Epidermal melanocyte (primary cell): ENCODE measurements around the gene MARCHF10.
"Not testable (repeated sequence)": the region's sequence is repeated elsewhere in the genome, so short reads cannot be mapped to it uniquely, and the experiment has no call there.

Experiments
- DNase-seq: peaks from one replicate; pipeline ENCODE4 v3.0.0; 2011; ENCODE audit warnings: low spot score; ENCODE audit not compliant: insufficient read length

The MARCHF10 gene, protein sequence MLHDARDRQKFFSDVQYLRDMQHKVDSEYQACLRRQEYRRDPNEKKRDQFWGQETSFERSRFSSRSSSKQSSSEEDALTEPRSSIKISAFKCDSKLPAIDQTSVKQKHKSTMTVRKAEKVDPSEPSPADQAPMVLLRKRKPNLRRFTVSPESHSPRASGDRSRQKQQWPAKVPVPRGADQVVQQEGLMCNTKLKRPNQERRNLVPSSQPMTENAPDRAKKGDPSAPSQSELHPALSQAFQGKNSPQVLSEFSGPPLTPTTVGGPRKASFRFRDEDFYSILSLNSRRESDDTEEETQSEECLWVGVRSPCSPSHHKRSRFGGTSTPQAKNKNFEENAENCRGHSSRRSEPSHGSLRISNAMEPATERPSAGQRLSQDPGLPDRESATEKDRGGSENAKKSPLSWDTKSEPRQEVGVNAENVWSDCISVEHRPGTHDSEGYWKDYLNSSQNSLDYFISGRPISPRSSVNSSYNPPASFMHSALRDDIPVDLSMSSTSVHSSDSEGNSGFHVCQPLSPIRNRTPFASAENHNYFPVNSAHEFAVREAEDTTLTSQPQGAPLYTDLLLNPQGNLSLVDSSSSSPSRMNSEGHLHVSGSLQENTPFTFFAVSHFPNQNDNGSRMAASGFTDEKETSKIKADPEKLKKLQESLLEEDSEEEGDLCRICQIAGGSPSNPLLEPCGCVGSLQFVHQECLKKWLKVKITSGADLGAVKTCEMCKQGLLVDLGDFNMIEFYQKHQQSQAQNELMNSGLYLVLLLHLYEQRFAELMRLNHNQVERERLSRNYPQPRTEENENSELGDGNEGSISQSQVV

DNA sequence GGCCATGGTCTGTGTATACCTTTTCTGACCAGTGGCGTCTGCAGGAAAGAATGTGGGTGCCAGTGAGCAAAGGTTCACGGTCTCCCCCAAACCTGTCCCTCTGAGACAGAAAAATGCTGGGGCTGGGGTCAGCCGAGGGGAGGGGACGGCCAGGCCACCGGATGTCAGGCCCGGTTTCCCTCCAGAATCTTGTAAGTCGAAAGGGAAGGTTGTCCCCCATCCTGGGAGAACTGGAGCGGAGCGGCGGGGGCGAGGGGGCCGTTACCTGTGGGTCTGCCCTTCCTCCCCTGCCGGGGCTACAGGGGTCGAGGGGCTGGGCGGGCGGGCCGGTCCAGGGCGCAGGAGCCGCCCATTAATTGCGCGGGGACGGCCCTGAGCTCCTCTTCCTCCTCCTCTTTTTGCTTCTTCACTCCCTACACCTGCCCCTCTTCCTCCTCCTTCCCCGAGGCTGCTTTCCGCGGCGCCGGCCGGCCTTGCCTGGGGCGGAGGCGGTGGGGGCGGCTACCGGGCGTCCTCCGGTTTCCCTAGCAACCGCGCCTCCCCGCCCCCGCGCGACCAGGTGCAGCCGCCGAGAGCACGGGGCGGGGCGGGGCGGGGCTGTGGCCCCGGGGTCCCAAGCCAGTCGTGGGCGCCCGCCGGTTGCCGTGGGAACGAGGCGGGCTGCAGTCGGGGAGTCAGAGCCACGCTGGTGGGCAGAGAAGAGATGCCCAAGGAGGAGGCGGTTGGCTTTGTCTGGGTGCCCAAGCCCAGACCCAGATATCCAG is at the start of gene MARCHF10:
Gene MARCHF10, minus strand, starts transcription at position 503 of the 764 bp plus-strand sequence. CDS start 6,579 bp downstream, outside the sequence.
- no peak for DNase-seq

DNA sequence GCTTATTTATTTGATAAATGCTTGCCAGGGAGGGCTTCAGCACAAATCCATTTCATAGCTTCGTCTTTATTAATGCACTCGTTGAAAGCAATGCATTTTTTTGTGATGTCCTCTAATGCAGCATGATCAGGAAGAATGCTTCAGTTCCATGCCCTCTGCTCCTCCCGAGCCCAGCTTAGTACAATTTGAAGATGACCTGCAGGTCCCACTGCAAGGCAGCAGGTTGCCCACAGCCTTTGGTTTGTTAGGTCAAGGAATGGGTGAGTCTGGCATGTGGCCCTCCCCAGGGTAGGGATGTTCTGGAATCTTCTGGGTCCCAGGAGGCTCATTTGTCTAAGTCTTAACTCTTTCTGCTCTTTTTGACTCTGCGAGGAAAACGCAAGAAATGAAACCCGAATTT is 49.4 kb upstream of the MARCHF10 start:
- no peak for DNase-seq

DNA sequence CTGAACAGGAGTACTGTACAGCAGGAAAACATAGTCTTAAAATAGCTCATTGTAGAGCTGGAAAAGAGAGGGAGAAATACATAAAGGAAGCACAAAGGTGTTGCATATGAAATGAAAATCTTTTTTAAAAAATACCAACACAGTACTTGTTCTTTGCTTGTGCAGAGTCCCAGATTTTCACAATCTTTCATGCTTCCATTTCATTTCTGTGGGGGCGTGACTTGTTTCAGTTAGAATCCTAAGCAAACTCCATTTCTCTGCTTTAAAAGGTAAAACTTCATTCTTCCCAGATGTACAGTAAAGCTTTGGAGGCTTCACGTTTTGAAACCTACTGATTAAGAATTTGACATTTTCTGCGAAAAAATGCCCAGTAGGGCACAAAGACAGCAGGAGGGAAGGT is 48.5 kb upstream of the MARCHF10 start:
- DNase-seq, result no peak

DNA sequence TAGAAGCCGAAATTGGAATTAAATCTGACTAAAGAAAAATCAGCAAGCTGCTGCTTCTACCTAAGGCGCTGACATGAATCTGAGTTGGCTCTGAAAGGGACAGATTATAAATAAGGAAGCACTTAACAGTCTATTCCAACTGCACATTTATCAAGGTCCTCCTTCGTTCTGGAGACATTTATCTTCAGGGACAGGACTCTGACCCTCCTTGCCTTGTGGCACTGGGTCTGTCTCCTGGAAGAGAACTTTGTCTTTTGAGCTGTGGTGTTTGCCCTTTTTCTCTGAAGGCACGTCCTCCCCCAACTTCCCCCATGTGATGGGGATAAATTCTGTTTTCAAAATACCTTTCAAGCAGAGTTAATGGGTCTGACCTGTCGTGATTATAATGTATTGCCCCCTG is 47.0 kb upstream of the MARCHF10 start:
- DNase-seq, result no peak

DNA sequence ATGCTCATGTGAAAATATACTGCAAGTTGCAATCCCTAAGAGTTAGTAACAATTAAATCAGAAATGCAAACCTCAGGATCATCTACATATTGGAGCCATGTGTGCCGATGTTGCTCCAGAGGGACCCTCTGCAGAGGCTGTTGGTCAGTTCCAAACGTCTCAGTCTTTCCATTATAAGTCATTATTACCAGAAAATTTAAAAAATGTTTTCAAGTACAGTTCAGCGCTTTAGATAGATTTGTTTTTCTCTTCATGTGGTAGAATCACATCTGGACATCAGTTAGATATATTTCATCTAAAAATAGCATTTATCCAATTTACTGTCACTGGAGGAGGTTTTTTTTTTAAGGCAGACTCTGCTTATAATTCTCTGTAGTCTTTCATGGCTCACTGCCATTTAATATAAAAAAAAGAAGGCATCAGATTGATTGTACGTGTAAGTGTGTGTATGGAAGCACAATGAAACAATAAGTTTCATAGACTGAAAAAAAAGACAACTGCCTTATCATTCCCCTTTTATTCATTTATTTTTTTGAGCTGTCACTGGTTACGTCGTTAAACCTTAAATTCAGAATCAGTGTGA is 46.1 kb upstream of the MARCHF10 start:
- no peak for DNase-seq

DNA sequence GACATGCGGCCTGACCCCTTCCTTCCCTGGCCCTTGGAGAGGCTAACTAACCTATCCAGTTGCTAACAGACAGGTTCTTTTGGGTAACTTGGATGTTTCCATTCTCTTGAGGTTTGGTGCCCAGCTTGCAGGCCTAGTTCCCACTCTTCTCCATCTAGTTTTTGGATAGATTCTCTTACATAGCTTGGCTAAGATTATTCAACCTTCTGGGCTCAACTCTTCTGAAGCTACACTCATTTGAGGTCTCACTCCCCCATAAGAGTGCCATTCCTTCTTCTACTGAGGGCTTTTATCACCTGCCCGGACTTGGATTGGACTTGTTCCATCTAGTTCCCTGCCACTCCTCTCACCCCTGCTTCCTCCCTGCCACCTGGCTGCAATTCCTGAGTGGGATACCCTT is 44.1 kb upstream of the MARCHF10 start:
- no peak for DNase-seq

DNA sequence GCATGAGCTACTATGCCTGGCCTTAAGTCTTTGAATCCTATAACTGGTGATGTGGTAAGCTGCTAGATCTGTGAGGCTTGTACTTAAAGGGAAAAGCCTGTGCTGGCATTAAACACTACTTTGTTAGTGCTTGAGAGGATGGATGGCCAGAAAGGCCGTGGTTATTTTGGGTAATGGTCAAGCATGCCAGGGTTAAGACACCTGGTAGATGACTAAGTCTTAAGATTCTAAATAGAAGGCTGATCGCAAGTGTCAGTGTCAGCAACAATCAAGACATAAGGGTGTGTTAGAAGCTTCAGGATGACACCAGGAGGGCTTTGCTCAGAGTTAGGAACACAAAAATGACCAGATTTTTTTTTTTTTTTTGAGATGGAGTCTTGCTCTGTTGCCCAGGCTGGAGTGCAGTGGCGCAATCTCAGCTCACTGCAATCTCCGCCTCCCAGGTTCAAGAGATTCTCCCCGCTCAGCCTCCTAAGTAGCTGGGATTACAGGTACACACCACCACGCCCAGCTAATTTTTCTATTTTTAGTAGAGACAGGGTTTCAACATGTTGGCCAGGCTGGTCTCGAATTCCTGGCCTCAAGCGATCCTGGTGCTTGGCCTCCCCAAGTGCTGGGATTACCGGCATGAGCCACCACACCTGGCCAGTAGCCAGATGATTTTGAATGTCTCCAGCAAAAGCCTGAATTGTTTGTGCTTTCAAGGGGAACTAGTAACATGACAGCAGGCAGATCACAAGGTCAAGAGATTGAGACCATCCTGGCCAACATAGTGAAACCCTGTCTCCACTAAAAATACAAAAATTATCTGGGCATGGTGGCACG is 41.7 kb upstream of the MARCHF10 start:
- DNase-seq, result not testable (repeated sequence)

DNA sequence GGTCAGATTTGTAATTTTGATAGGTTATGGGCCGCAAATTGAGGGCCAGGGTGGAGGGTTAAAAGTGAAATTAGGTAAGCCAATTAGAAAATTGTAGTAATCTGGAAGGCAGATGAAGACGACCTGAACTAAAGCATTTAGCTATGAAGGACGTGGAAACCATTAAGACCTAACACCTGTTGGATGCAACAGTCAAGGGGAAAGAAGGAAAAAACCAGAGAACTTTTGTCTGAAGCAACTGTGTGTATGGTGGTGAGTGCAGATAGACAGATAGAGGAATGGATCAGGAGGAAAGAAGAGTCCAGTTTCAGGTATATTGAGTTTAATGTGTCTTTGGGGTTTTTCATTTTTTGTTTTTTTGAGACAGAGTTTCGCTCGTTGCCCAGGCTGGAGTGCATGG is 40.2 kb upstream of the MARCHF10 start:
- no peak for DNase-seq

DNA sequence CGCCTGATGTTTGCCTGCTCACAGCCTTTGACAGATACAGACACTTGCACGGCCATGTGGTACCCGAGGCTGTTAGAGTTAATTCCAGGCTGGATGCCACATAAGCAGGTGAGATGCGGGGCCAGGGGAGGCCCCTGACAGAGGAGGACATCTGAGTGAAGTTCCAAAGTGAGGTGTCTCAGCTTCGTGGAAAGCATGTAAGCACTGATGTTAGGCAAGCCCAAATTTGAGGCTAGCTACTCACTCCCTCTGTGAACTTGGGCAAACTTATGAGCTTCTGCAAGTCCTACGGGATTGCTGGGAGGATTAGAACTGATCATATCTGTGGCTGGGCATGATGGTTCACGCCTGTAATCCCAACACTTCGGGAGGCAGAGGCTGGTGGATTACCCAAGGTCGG is 39.3 kb upstream of the MARCHF10 start:
- no peak for DNase-seq

DNA sequence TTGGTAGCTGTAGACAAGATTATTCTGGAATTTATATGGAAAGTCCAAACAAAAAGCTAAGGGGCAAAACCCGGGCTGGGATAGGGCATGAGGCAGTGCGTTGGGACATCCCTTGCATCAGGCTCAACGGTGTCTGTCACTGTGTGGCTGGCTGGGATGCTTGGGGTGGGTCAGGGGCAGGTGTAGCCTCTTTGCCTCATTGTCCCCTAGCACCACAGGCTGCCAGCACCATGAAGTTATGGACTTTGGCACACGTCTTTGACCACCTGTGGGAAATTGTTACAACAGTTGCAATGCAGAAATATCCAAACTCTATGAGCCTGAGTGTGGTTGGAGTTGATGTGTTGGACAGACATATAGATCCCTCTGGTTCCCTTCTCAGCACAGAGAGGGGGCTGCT is 32.8 kb upstream of the MARCHF10 start:
- DNase-seq, result no peak

DNA sequence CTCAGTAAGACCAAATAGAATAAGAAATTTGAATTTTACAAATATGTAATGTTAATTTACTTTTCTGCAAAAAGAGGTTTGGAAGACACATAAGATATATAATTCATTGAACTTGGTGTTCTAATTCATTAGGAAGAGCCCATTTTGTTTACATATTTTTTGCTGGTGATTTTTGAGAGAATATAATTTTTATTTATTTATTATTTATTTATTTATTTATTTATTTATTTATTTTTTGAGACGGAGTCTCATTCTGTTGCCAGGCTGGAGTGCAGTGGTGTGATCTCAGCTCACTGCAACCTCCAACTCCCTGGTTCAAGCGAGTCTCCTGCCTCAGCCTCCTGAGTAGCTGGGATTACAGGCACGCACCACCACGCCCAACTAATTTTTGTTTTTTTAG is 25.7 kb upstream of the MARCHF10 start:
- DNase-seq, result not testable (repeated sequence)

DNA sequence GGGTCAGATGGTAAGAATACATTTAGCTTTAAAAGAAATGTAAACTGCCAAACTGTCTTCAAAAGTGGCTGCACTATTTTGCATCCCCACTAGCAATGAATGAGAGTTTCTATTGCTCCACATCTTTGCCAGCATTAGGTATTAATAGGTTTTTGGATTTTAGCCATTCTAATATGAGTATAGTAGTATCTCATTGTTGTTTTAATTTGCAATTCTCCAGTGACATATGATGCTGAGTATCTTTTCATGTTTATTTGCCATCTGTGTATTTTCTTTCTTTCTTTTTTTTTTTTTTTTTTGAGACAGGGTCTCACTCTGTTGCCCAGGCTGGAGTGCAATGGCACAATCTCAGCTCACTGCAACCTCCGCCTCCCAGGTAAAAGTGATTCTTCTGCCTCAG is 24.3 kb upstream of the MARCHF10 start:
- no peak for DNase-seq

DNA sequence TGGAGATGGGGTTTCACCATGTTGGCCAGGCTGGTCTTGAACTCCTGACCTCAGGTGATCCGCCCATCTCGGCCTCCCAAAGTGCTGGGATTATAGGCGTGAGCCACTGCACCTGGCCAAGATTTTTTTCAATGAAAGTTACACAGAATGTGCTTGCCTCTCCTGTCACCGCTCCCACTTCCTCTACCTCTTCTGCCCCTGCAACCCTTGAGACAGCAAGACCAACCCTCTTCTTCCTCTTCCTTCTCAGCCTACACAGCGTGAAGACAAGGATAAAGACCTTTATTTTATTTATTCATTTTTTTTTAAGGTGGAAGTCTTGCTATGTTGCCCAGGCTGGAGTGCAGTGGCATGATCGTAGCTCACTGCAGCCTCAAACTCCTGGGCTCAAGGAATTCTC is 23.0 kb upstream of the MARCHF10 start:
- DNase-seq, result not testable (repeated sequence)

DNA sequence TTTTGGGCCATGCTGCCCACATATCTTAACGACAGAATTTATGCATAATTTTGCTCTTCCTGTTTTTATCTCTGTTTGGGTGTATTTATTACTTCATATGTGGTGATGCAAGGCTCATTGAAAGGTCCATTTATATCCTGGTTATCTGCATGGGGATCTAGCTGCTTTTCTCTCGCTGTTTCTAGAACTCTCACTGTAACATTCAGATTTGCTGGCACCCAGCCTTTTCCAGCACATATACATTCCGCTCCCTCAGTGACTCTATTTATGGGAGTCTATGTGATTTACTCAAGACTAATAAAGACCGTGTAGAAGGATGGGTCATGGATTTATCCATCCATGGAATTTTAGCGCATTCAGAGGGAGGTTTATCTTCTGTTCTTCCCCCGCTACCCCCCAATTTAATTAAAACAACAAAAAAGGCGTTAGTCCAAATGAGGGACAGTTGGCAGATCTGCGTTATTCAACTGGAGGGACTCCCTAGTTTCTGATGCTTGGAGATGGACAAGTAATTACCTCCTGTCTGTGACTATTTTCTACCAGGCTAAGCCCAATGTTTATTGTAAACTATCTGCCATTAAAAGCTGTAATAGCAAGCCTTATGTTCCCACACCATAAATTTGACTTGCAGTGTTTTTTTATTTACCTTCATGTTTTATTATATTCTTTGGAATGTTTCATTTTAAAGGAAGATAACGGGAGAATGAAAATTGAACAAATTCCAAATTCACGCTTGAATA is 19.8 kb upstream of the MARCHF10 start:
- DNase-seq, result no peak

DNA sequence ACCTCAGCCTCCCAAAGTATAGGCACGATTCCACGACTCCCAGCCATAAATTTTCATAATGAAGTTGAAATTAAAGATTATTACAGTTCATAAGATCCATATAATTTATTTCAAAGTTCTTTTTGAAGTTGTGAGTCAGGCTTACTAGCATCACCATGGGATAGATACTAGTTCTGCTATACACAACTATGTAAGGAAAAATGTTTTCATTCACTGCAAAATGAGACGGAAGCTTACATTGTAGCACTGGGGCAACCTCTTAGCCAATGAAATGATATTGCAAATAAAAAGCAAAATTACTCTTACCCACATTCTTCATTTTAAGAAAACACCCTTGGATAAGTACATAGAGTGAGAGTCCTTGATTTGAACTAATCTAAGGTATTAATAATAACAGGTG is 18.8 kb upstream of the MARCHF10 start:
- DNase-seq, result no peak

DNA sequence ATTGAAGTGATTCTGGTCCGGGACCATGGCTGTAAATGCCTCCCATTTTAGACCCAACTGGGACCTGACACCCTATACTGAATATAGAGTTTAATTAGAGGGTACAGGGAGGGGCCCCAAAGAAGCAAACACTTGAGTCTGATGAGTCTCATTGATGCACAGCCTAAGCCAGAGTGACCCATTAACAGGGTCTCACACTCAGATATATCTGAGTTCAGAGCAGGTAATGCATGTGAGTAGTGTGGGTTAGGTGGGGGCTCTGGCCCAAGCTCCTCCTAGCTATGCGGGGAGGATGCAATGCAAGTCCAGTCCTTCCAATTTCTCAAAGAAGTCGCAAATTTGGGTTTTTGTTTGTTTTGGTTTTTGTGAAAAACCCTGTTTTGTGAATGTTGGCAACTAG is 17.1 kb upstream of the MARCHF10 start:
- no peak for DNase-seq

DNA sequence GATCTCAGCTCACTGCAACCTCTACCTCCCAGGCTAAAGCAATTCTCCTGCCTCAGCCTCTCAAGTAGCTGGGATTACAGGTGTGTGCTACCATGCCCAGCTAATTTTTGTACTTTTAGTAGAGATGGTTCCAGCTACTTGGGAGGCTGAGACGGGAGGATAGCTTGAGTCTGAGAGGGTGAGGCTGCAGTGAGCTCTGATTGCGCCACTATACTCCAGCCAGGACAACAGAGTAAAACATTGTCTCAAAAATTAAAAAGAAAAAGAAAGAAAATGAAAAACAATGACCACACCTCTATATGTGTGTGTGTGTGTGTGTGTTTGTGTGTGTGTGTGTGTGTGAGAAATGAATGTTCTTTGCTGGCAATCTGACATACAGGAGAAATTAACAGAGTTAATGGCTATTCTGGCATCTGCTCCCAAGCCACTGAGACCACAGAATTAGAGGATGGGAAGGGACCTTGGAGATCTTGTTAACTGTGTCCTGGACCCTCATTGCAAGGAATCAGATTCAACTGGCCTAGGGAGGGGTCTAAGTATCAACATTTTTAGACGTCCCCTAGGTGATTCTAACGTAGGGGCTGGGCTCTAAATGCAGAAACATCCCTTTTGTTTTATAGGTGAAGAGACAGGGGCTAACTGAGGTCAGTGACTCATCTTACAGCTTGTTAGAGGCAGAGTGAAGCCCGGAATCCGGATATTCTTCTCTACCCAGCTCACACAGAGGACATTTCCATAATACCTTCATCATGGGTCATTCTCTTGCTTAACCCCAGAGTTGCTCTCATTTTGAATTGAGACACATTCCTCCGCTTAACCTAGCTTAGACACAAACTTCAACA is 16.4 kb upstream of the MARCHF10 start:
- DNase-seq, result no peak

DNA sequence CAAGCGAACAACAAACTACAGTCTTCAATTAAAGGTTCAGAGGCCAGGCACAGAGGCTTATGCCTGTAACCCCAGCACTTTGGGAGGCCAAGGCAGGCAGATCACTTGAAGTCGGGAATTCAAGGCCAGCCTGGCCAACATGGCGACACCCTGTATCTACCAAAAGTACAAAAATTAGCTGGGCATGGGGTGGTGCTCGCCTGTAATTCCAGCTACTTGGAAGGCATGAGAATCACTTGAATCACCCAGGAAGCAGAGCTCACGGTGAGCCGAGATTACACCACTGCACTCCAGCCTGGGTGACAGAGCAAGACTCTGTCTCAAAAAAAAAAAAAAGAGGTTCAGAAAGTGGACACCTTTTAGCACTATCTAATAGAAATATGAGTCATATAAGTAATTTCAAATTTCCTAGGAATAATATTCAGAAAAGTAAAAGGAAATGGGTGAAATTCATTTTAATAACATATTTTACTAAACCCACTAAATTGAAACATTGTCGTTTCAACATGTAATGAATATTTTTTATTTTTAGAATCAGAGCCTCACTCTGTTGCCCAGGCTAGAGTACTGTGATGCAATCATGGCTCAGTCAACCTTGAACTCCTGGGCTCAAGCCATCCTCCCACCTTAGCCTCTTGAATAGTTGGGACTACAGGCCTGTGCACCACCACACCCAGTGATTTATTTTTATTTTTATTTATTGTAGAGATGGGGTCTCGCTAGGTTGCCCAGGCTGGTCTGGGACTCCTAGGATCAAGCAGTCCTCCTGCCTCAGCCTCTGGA is 15.2 kb upstream of the MARCHF10 start:
- no peak for DNase-seq
